SKM-1 treated with dmso at 0.1 percent for 144 hours (cell line): ENCODE measurements around the gene ROBO2.
A peak's percentile ranks its signal among the peaks of the same experiment; 100 is the strongest.

Source experiments
- DNase-seq: peaks from one replicate; lab custom pipeline; 2025; ENCODE audit not compliant: unreplicated experiment; lab: John Stamatoyannopoulos, UW

Gene ROBO2

GRCh38 chr3:77468626-77469020 lies 428.7 kb downstream of the ROBO2 start:
- no peak for DNase-seq

GRCh38 chr3:77475507-77475906 lies 435.6 kb downstream of the ROBO2 start:
- no peak for DNase-seq

GRCh38 chr3:77479021-77479420 lies 439.1 kb downstream of the ROBO2 start:
- DNase-seq: no peak

- DNase-seq: no peak
Measured at GRCh38 chr3:77489216-77489615, 449.3 kb downstream of the ROBO2 start.

- no peak for DNase-seq
Measured at GRCh38 chr3:77491961-77492360, 452.1 kb downstream of the ROBO2 start.

GRCh38 chr3:77500721-77501120 lies 460.8 kb downstream of the ROBO2 start:
- DNase-seq: no peak

- DNase-seq: no peak
Measured at GRCh38 chr3:77506384-77506783, 466.5 kb downstream of the ROBO2 start.

- DNase-seq: no peak
Measured at GRCh38 chr3:77513542-77513941, 473.6 kb downstream of the ROBO2 start.

GRCh38 chr3:77514766-77515165 lies 474.9 kb downstream of the ROBO2 start:
- no peak for DNase-seq

- DNase-seq: no peak
Measured at GRCh38 chr3:77524463-77524862, 484.6 kb downstream of the ROBO2 start.

GRCh38 chr3:77524946-77525682 lies 485.2 kb downstream of the ROBO2 start:
- DNase-seq: no peak

- DNase-seq: no peak
Measured at GRCh38 chr3:77526573-77527113, 486.7 kb downstream of the ROBO2 start.

- DNase-seq: no peak
Measured at GRCh38 chr3:77529522-77529921, 489.6 kb downstream of the ROBO2 start.

GRCh38 chr3:77530870-77531269 lies 491.0 kb downstream of the ROBO2 start:
- DNase-seq: no peak

- no peak for DNase-seq
Measured at GRCh38 chr3:77535116-77535515, 495.2 kb downstream of the ROBO2 start.

- no peak for DNase-seq
Measured at GRCh38 chr3:77536038-77536775, 496.3 kb downstream of the ROBO2 start.

GRCh38 chr3:77539014-77539413 lies 499.1 kb downstream of the ROBO2 start:
- no peak for DNase-seq

- no peak for DNase-seq
Measured at GRCh38 chr3:77539677-77540076, 499.8 kb downstream of the ROBO2 start.

GRCh38 chr3:77541203-77541922 lies 501.5 kb downstream of the ROBO2 start:
- DNase-seq: peak; percentile 2

- DNase-seq: no peak
Measured at GRCh38 chr3:77546246-77546645, 506.3 kb downstream of the ROBO2 start.

GRCh38 chr3:77549034-77549433 lies 509.1 kb downstream of the ROBO2 start:
- no peak for DNase-seq

- no peak for DNase-seq
Measured at GRCh38 chr3:77553240-77553639, 513.3 kb downstream of the ROBO2 start.
